Measurements from ENCODE around the gene PGAM5. TPM values are rescaled to one million over a fixed set of nuclear protein-coding genes. Genes with fewer than 3 reads are reported as not detected.

PGAM5 gene
- total and polyA plus RNA-seq, 10 of the 15 experiments (the other 5 are each of a cell fraction or from before 2014, with no cell fraction given): 8.2 to 90.9 (median 45.3) TPM

DNA sequence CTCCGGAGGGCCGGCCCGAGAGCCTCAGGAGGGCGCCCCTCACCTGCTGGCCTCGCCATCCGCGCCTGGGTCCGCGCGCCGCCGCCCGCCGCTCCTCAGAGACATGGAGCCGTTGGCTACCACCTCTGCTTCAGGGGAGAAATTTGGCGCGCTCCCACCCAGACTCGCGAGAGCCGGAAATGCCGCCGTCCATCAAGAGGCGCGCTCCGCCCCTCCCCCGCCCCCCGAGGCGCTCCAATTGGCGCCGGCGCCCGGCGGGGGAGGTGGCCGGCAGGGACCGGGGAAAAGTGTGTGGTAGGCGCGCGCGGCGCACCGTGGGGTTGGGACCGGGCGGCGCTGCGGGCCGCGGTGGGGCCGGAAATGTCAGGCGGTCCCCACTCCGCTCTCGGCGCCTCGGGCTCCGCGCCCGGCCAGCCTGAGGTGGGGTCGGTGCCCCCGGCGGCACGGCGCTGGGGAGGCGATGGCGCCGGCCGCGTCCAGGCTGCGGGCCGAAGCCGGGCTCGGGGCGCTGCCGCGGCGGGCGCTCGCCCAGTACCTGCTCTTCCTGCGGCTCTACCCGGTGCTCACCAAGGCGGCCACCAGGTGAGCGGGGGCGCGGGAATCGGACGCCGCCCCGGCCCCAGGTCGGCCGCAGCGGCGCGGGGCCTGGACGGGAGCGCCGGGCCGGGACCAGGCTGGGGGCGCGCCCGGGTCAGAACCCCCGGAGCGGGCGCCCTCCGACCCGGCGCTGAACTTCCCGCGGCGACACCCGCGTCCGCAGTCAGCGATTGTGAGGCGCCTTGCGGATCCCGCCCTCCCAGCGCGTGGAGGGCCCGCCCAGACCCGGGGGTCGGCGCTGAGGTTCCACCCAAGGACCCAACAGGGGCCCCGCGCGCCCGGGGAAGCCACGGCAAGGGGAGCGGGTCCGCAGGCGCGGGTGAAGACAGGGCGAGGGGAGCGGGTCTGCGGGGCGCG lies 23.2 kb upstream of the PGAM5 start, which contains the start of the genes POLE and PXMP2:
Gene POLE, minus strand, starts transcription at position 132 of the 954 bp plus-strand sequence. Its CDS starts 27 bp downstream, at position 105.
Gene PXMP2, plus strand, starts transcription at position 377 of the 954 bp plus-strand sequence. Its CDS starts 84 bp downstream, at position 461.
- peaks cover 45% of the 10 kb centered on the region for H3K79me2 ChIP-seq (ENCODE audit: control insufficient read depth, insufficient read depth, low read length)
- in situ Hi-C loops (cut with MboI): no loop called here
- no peaks in the 10 kb centered on the region for H3K27me3 ChIP-seq (replicated peaks in 1 of 2; ENCODE audit: control insufficient read depth in 2 of 2, insufficient read depth in 2 of 2, low read length in 1 of 2)
- CTCF ChIA-PET: no interaction called here
- peak within 1 kb of the TSS; percentile 83 for H3K4me3 ChIP-seq
- 1% methylated on average over 96 of the region's 134 CpGs for WGBS (ENCODE audit: insufficient coverage, insufficient replicate concordance, low lambda C conversion rate, missing lambda C conversion rate)
- peak within 1 kb of the TSS; percentile 83 for H3K27ac ChIP-seq (ENCODE audit: control insufficient read depth, insufficient read depth)
- ATAC-seq (peak; percentile 96), DNase-seq (ENCODE audit: low read depth, low spot score) (peak; percentile 66), FAIRE-seq (no peak)
- no peaks in the 10 kb centered on the region for H4K20me1 ChIP-seq (ENCODE audit: control insufficient read depth, insufficient read depth)
- H3K9ac ChIP-seq (ENCODE audit: control insufficient read depth, insufficient read depth, low read length): peak within 1 kb of the TSS; percentile 81
- no TSS peak for BruUV-seq (replicated peaks)
- intact Hi-C loops (cut with micrococcal nuclease; ENCODE audit: unreplicated experiment): loop anchor here (1.0 to 2.0 kb wide), 3 partner anchors 13 to 73 kb away; partner anchors contain the start of gene PGAM5
- RAD21 ChIA-PET (ENCODE audit: unreplicated experiment): no interaction called here
- SMC1A ChIA-PET (ENCODE audit: uncharacterized antibody, unreplicated experiment): no interaction called here
- H3K9me3 ChIP-seq (replicated peaks; ENCODE audit: control insufficient read depth, insufficient read depth, low read length): peaks cover 8% of the 10 kb centered on the region; the same call in 2 of the 3 replicates
- peak within 1 kb of the TSS; percentile 74 for H3K4me2 ChIP-seq (ENCODE audit: control insufficient read depth, insufficient read depth)
- H2AFZ ChIP-seq (ENCODE audit: control insufficient read depth, low read depth, low read length): peak within 1 kb of the TSS; percentile 58
- peaks cover 0 to 3% of the 10 kb centered on the region in 2 experiments; a peak in 2 of 4 replicates for H3K36me3 ChIP-seq (ENCODE audit: control insufficient read depth in 2 of 2, insufficient read depth in 2 of 2, low read length in 1 of 2)
- POLR2A ChIA-PET: interaction anchor here (0.6 kb wide), 2 partner anchors 30 to 867 kb away, joined by 3 to 4 read pairs; no protein-coding TSS in a partner anchor
- peaks cover 5% of the 10 kb centered on the region for H3K4me1 ChIP-seq (ENCODE audit: control insufficient read depth, insufficient read depth, low read length)
- TF ChIP-seq TAF1 (IDR thresholded peaks at IDR 0.05; ENCODE audit: borderline replicate concordance, low read depth, low read length) (peak; percentile 68; the same call in 1 of the 2 replicates), NFYB (IDR thresholded peaks at IDR 0.05; ENCODE audit: insufficient read depth, low read depth, low read length) (peak; percentile 73; the same call in 1 of the 2 replicates), MXI1 (IDR thresholded peaks at IDR 0.05; ENCODE audit: low read depth, low read length) (peak; percentile 99), ZBED1 (IDR thresholded peaks at IDR 0.05; ENCODE audit: borderline replicate concordance) (no peak), TCF3 (IDR thresholded peaks at IDR 0.05; ENCODE audit: borderline replicate concordance, insufficient read depth, low read depth, low read length) (peak; percentile 53), ZSCAN29 (IDR thresholded peaks at IDR 0.05) (no peak), TARDBP (IDR thresholded peaks at IDR 0.05; ENCODE audit: borderline replicate concordance) (no peak; the same call in 1 of the 2 replicates), NFYA (IDR thresholded peaks at IDR 0.05; ENCODE audit: borderline replicate concordance, low read depth, low read length) (no peak), CBFB (IDR thresholded peaks at IDR 0.05; ENCODE audit: low read depth) (peak; percentile 71; the same call in 1 of the 2 replicates), POU2F2 (IDR thresholded peaks at IDR 0.05; ENCODE audit: borderline replicate concordance, low read depth, low read length) (no peak), EP300 (IDR thresholded peaks at IDR 0.05; ENCODE audit: borderline replicate concordance in 1 of 2, control insufficient read depth in 1 of 2, low read depth in 2 of 2, low read length in 2 of 2) (0 out of 4 replicates have a peak, but pooled peaks of 1 of the 2 experiments have one; percentile 9), BACH1 (IDR thresholded peaks at IDR 0.05; ENCODE audit: borderline replicate concordance) (0 out of 2 replicates have a peak, but pooled peaks have one; percentile 67), ZNF217 (IDR thresholded peaks at IDR 0.05) (peak; percentile 35; the same call in 1 of the 2 replicates), ZNF687 (IDR thresholded peaks at IDR 0.05) (peak; percentile 19), ELK1 (IDR thresholded peaks at IDR 0.05; ENCODE audit: low read depth, low read length) (peak; percentile 67; the same call in 1 of the 2 replicates)
- TF ChIP-seq, protein P1, sequence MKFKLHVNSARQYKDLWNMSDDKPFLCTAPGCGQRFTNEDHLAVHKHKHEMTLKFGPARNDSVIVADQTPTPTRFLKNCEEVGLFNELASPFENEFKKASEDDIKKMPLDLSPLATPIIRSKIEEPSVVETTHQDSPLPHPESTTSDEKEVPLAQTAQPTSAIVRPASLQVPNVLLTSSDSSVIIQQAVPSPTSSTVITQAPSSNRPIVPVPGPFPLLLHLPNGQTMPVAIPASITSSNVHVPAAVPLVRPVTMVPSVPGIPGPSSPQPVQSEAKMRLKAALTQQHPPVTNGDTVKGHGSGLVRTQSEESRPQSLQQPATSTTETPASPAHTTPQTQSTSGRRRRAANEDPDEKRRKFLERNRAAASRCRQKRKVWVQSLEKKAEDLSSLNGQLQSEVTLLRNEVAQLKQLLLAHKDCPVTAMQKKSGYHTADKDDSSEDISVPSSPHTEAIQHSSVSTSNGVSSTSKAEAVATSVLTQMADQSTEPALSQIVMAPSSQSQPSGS (IDR thresholded peaks at IDR 0.05; ENCODE audit: low read length): no peak

All from GM12878 (cell line).